ENCODE results near the gene LEAP2. TPM values are rescaled to one million over a fixed set of nuclear protein-coding genes. Genes with fewer than 3 reads are reported as not detected.

LEAP2 gene
- total RNA-seq: 0.78 and 0.91 TPM in 2 replicates
- long read RNA-seq, partial matches to known transcripts: 0 of 4 reads
- long read RNA-seq, other reads (novel, unspliced or antisense): 4 of 4 reads

DNA sequence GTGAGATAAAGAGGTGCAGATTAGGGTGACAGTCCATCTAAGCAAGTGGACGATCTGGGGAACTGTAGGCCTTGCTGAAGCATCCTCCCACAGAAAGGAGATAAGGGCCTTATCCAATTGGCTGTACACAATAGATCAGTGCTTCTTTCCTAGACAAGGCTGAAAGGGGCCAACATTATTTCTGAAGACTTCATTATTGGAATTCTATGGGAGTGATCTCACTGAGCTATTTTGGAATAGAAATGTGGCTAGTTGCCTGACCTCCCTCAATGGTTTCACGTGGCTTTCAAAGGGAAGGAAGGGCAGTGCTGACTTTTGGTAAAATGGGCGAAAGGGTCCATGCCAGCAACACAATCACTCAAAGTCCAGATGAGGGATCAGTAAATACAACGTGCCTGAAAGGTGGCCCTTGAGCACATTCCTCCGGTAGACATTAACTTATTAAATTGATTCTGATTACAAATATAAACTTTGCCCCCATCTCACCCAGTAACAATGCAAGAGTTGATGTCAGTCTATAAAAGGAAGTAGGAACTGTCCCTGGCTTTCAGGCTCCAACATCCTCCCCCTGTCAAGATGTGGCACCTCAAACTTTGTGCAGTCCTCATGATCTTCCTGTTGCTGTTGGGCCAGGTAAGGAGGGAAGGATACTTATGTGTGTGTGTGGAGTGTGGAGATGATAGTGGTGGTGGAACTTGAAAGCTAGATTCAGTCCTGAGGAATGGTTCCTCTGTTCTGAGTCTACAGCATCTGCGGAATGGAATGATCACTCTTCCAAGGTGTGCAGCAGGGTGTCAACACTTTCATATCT lies at the start of gene LEAP2:
LEAP2 (plus strand) TSS at position 550 of the 811 bp plus-strand sequence; CDS start at position 577, 27 bp downstream.
- Mint-ChIP-seq H3K4me3 (ENCODE audit: unreplicated experiment) (no peak within 1 kb of the TSS), H3K27ac (ENCODE audit: unreplicated experiment) (peak within 1 kb of the TSS; percentile 21), H3K36me3 (ENCODE audit: unreplicated experiment) (peaks cover 28% of the 10 kb centered on the region), H3K4me1 (ENCODE audit: unreplicated experiment) (peaks cover 3% of the 10 kb centered on the region), H3K27me3 (ENCODE audit: unreplicated experiment) (no peaks in the 10 kb centered on the region), H3K9me3 (ENCODE audit: unreplicated experiment) (no peaks in the 10 kb centered on the region)
- TF ChIP-seq, protein P1, sequence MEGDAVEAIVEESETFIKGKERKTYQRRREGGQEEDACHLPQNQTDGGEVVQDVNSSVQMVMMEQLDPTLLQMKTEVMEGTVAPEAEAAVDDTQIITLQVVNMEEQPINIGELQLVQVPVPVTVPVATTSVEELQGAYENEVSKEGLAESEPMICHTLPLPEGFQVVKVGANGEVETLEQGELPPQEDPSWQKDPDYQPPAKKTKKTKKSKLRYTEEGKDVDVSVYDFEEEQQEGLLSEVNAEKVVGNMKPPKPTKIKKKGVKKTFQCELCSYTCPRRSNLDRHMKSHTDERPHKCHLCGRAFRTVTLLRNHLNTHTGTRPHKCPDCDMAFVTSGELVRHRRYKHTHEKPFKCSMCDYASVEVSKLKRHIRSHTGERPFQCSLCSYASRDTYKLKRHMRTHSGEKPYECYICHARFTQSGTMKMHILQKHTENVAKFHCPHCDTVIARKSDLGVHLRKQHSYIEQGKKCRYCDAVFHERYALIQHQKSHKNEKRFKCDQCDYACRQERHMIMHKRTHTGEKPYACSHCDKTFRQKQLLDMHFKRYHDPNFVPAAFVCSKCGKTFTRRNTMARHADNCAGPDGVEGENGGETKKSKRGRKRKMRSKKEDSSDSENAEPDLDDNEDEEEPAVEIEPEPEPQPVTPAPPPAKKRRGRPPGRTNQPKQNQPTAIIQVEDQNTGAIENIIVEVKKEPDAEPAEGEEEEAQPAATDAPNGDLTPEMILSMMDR (IDR thresholded peaks at IDR 0.05): no peak
- no peak for DNase-seq (ENCODE audit: extremely low spot score, unreplicated experiment)

- no peak overlapping the region for H3K27ac Mint-ChIP-seq (ENCODE audit: unreplicated experiment)
- H3K4me3 Mint-ChIP-seq (ENCODE audit: unreplicated experiment): no peak overlapping the region
- H3K9me3 Mint-ChIP-seq (ENCODE audit: unreplicated experiment): no peaks in the 10 kb centered on the region
- TF ChIP-seq, protein P1 (IDR thresholded peaks at IDR 0.05): no peak
- no peaks in the 10 kb centered on the region for H3K27me3 Mint-ChIP-seq (ENCODE audit: unreplicated experiment)
- no peaks in the 10 kb centered on the region for H3K36me3 Mint-ChIP-seq (ENCODE audit: unreplicated experiment)
- H3K4me1 Mint-ChIP-seq (ENCODE audit: unreplicated experiment): peaks cover 14% of the 10 kb centered on the region
- no peak for DNase-seq (ENCODE audit: extremely low spot score, unreplicated experiment)
These were observed 49.0 kb upstream of the LEAP2 start for GRCh38 chr5:132824426-132824825.

DNA sequence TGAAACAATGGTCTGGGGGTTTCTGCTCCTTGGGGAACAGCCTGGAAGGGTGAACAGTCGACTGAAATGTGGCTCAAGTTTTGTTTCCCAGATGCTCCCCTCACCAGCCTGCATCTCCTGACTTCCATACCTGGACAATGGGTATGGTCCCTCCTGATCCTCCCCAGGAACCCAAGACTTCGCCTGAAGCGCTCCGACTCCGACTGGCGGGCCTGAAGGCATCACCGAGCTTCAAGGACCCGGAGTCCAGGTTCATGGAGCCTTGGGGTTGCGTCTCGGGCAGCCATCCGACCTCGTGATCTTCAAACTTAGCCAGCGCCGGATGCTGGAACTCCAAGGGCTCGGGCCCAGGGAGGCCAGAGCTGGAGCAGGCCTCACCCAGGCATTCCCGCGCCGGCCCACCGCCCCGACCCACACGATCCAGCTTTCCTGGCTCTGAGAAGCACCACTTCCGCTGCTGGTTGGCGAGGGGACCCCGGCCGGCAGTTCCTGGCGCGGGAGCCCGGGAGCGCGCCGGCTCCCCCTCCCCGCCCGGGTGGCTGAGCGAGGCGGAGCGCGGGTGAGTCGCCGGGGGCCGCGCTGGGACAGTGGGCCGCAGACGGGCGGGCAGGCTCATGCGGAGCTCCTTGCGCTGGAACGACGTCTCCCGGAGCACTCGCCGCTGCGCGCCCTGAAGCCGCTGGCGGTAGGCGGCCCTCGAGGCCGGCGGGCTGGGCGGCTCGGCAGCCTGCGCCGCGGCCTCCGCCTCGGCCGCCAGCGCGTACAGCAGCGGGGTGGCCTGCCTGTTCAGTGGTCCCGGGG lies 48.2 kb upstream of the LEAP2 start:
- Mint-ChIP-seq H3K27ac (ENCODE audit: unreplicated experiment) (no peak overlapping the region), H3K9me3 (ENCODE audit: unreplicated experiment) (no peaks in the 10 kb centered on the region), H3K36me3 (ENCODE audit: unreplicated experiment) (no peaks in the 10 kb centered on the region), H3K4me3 (ENCODE audit: unreplicated experiment) (no peak overlapping the region), H3K4me1 (ENCODE audit: unreplicated experiment) (peaks cover 17% of the 10 kb centered on the region), H3K27me3 (ENCODE audit: unreplicated experiment) (no peaks in the 10 kb centered on the region)
- DNase-seq (ENCODE audit: extremely low spot score, unreplicated experiment): no peak
- TF ChIP-seq, protein P1 (IDR thresholded peaks at IDR 0.05): no peak

DNA sequence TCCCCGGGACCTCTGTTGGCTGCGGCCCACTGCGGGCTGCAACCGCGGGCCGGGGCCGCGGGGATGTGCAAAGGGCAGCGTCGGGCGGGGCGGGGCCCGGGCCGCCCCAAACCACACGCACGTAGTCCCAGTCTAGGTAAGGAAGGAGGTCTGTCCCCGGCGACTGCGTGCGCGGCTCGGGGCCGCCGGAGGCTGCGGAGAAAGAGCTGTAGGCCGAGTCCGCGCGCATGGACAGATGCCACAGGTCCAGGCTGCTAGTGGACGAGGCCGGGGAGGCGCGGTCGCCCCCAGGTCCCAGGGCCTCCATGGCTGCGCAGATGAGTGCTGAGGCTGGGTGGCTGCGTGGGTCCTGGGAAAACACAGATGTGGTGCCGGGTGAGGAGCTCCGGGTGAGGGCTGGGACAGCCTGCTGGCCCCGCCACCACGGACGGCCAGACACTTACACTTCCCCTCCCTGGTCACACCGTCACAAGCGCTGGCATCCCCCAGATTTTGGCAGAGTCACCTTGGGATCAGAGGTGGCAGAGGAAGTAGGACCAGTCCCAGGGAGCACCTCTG lies 47.6 kb upstream of the LEAP2 start:
- Mint-ChIP-seq H3K9me3 (ENCODE audit: unreplicated experiment) (no peaks in the 10 kb centered on the region), H3K4me3 (ENCODE audit: unreplicated experiment) (no peak overlapping the region), H3K36me3 (ENCODE audit: unreplicated experiment) (no peaks in the 10 kb centered on the region), H3K27ac (ENCODE audit: unreplicated experiment) (no peak overlapping the region), H3K4me1 (ENCODE audit: unreplicated experiment) (peaks cover 16% of the 10 kb centered on the region), H3K27me3 (ENCODE audit: unreplicated experiment) (no peaks in the 10 kb centered on the region)
- DNase-seq (ENCODE audit: extremely low spot score, unreplicated experiment): no peak
- TF ChIP-seq, protein P1 (IDR thresholded peaks at IDR 0.05): no peak
